ENCODE data around the gene CRYZ.
A peak's percentile ranks its signal among the peaks of the same experiment; 100 is the strongest.
"Not testable (repeated sequence)": the region's sequence is repeated elsewhere in the genome, so short reads cannot be mapped to it uniquely, and the experiment has no call there.

Gene CRYZ

DNA sequence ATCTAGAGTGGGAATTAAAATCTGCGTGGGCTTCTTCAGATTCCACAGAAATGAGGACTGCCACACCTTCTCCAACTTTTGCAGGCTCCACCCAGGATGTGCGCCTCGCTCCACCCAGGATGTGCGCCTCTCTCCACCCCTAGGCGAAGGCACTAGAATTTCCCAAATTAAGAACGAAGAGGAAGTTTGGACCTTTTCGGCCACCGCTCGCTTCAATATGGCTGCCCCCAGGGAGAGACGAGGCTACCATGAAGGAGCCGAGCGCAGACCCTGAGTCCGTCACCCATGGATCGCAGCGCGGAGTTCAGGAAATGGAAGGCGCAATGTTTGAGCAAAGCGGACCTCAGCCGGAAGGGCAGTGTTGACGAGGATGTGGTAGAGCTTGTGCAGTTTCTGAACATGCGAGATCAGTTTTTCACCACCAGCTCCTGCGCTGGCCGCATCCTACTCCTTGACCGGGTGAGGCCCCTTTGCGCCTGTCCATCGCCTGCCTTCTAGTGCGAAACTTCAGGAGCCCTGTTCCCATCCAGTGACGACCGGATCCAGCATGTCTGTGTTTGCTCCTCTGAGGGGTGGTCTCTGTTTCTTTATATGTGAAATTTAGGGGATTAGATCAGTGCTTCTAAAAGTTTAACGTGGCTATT, at the start of gene CRYZ, which contains the start of gene TYW3:
TSS of gene CRYZ (minus strand) at position 91 of the 644 bp plus-strand sequence. CDS start 8,229 bp downstream, outside the sequence.
TSS of gene TYW3 (plus strand) at position 193 of the 644 bp plus-strand sequence. CDS start at position 286, 93 bp downstream.
- DNase-seq (ENCODE audit: low read depth): peak; percentile 50

- no peak for DNase-seq (ENCODE audit: low read depth)
Observed at GRCh38 chr1:74780594-74780993, 47.7 kb upstream of the CRYZ start.

- no peak for DNase-seq (ENCODE audit: low read depth)
Observed at GRCh38 chr1:74779750-74780149, 46.9 kb upstream of the CRYZ start.

- no peak for DNase-seq (ENCODE audit: low read depth)
Observed at GRCh38 chr1:74777525-74777924, 44.7 kb upstream of the CRYZ start.

GRCh38 chr1:74775735-74776134, 42.9 kb upstream of the CRYZ start:
- no peak for DNase-seq (ENCODE audit: low read depth)

- no peak for DNase-seq (ENCODE audit: low read depth)
Observed at GRCh38 chr1:74773582-74773981, 40.7 kb upstream of the CRYZ start.

DNA sequence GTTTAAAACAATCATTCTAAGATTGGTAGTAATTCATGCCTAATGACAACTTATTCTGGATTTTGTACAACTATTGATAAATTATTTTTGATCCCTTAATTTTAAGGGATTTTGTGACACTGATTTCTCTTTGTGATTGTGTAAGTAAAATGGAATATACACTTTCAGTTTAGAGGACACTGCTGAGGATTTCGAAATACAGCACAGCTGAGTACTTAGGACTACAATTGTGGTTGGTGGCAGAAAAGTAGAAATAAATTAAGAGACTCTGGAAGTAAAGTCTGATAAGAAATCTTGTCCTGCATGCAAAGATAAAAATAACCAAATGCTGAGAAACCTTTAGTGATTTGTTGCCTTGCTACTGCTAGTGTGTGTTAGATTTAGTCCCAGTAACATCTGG, 40.1 kb upstream of the CRYZ start:
- DNase-seq (ENCODE audit: low read depth): no peak

GRCh38 chr1:74771913-74772515, 39.2 kb upstream of the CRYZ start:
- no peak for DNase-seq (ENCODE audit: low read depth)

DNA sequence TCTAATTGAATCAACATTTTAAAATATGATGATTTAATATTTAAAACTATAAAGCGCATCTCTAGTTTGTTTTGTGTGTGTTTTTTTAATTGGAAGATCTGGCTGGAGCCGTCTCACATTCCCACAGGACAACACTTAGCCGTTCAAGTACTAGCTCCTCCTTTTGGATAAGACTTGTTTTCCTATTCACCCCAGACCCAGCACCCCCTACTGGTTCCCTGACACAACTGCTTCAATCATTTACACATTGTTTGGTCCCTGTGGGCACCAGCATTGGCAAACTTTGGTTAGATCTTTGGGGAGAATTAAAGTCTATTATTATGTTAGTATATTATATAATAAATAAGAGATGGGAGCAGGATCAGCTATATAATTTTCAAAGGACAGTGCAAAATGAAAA, 34.6 kb upstream of the CRYZ start:
- DNase-seq (ENCODE audit: low read depth): no peak

- no peak for DNase-seq (ENCODE audit: low read depth)
Observed at GRCh38 chr1:74766579-74766978, 33.7 kb upstream of the CRYZ start.

DNA sequence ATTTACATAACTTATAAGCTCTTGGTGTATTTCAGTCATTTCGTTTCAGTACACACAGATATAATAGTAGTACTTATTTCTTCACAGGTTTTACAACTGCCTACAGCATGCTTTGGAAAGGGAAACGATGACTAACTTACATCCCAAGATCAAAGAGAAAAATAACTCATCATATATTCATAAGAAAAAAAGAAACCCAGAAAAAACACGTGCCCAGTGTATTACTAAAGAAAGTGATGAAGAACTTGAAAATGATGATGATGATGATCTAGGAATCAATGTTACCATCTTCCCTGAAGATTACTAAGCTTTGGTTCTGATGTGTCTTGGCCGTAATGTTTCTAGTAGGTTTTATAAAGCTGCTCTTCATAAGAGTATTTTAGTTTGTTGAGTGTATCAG, 31.0 kb upstream of the CRYZ start:
- no peak for DNase-seq (ENCODE audit: low read depth)

DNA sequence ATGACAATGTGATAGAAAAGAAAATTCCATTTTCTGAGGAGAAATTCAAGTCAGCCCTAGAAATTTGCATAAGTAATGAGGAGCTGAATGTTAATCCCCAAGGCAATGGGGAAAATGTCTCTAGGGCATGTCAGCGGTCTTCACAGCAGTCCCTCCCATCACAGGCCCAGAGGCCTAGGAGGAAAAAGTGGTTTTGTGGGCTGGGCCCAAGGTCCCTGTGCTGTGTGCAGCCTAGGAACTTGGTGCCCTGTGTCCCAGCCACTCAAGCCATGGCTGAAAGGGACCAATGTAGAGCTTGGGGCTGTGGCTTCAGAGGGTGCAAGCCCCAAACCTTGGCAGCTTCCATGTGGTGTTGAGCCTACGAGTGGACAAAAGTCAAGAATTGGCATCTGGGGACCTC, 23.8 kb upstream of the CRYZ start:
- not testable (repeated sequence) for DNase-seq (ENCODE audit: low read depth)

DNA sequence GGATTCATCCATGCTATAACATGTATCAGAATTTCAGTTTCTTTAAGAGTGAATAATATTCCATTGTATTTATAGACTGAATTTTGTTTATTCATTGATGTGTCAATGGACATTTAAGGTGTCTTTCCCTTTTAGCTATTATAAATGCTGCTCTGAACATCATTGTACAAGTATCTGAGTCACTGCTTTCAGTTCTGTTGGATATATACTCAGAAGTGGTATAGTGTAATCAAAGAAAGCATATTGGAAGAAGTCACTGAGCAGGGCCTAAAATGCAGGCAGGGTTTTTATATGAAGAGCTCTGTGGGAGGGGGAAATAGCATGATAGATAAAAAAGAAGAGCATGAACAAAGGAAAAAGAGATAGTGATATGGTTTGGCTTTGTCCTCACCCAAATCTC, 22.6 kb upstream of the CRYZ start:
- no peak for DNase-seq (ENCODE audit: low read depth)

GRCh38 chr1:74753104-74753503, 20.3 kb upstream of the CRYZ start:
- DNase-seq (ENCODE audit: low read depth): no peak

GRCh38 chr1:74748960-74749359, 16.1 kb upstream of the CRYZ start:
- no peak for DNase-seq (ENCODE audit: low read depth)

- DNase-seq (ENCODE audit: low read depth): not testable (repeated sequence)
Observed at GRCh38 chr1:74745247-74745646, 12.4 kb upstream of the CRYZ start.

- not testable (repeated sequence) for DNase-seq (ENCODE audit: low read depth)
Observed at GRCh38 chr1:74740307-74740980, 7.6 kb upstream of the CRYZ start.

DNA sequence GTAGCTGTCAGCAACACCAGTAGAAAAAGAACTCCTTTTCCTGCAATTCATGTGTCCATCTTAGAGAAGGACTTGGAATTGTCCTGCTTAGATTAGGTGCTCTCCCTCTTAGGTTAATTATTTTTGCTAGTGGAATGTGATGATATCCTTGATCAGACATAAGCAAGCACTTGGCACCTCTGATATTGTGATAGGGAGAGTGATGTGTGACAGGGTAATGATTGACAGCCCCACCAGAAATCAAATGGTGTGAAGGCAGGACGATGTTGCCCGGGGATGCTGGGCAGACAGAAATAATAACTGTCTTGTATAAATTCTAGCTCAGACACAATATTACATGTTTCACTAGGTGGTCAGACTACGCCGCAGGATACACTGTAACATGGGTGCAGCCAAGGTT, 4.5 kb upstream of the CRYZ start:
- no peak for DNase-seq (ENCODE audit: low read depth)

DNA sequence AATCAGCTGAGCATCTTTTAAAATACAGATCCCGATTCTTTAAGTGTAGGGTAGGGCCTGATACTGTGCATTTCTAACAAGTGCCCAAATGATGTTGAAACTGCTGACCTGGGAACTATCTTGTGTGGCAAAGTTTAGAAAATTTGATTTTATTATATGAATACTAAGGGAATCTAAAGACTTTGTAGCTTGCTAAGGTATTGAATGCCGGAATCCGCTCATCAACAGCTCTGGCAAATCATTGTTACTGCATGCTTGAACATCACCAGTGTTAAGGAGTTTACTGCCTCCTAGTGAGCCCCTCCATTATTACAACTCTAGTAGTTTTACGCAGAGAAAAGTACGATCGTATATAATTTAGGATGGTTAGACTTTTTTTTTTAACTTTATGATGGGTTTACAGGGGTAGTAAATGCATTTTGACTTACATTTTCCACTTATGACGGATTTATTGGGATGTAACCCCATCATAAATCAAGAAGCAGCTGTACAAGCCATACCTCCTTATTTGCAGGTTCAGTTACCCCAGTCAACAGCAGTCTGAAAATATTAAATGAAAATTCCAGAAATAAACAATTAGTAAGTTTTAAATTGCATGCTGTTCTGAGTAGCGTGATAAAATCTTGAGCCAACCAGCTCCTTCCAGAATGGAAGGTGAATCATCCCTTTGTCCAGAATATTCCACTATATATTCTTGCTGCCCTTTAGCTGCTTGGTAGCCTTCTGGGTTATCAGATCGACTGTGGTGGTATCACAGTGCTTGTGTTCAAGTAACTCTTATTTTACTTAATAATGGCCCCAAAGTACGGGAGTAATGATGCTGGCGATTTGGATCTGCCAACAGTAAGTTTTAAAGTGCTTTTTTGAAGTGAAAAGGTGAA, 994 bp upstream of the CRYZ start:
- DNase-seq (ENCODE audit: low read depth): no peak

GRCh38 chr1:74732071-74732946, 541 bp downstream of the CRYZ start:
- not testable (repeated sequence) for DNase-seq (ENCODE audit: low read depth)

DNA sequence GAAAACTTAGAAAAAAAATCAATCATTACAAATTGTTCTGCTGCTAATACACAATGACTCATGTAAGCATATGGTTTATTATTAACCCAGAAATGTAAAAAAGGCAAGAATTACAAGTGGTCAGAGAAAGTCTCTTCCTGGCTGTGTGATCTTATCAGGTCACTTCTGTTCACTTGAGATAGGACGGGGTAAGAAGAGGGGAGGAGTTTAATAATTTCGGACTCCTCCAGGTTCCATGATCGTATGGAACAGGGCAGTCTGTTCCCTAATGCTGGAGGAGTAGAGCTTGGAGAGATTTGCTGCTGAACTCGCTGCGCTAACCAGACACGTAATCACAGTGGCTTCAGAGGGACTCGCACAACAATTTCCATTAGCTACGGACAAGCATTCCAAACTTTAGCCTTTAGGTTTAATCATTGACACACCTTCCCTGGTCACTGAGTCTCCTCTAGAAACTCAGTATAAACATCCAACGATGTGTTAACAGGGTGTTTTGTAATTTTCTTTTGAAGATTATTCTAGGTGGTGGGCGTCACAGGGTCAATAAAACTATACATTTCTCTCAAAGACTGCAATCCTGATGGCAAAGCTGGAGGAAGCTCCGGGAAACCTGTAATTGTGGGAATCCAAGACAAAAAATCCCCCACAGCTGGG, 1.3 kb downstream of the CRYZ start:
- no peak for DNase-seq (ENCODE audit: low read depth)
